GM21390 (cell line): ENCODE data around the gene TENM4.

ENCODE experiments used
- ATAC-seq: cut with Tn5 transposase; IDR thresholded peaks from one replicate; pipeline ENCODE4 v1.9.1; 2021; ENCODE audit not compliant: unreplicated experiment

TENM4 gene

GRCh38 chr11:78801161-78801884 lies 639.5 kb downstream of the TENM4 start:
- no peak for ATAC-seq

- ATAC-seq = no peak
Observed at GRCh38 chr11:78800756-78801155, 640.1 kb downstream of the TENM4 start.

GRCh38 chr11:78800096-78800690 lies 640.6 kb downstream of the TENM4 start:
- no peak for ATAC-seq

- peak; percentile 86 for ATAC-seq
Observed at GRCh38 chr11:78798663-78799062, 642.2 kb downstream of the TENM4 start.

GRCh38 chr11:78797559-78797958 lies 643.3 kb downstream of the TENM4 start:
- no peak for ATAC-seq

GRCh38 chr11:78796956-78797355 lies 643.9 kb downstream of the TENM4 start:
- no peak for ATAC-seq

GRCh38 chr11:78795621-78796261 lies 645.1 kb downstream of the TENM4 start:
- no peak for ATAC-seq

- ATAC-seq = no peak
Observed at GRCh38 chr11:78791964-78792363, 648.9 kb downstream of the TENM4 start.

GRCh38 chr11:78791254-78791653 lies 649.6 kb downstream of the TENM4 start:
- no peak for ATAC-seq

GRCh38 chr11:78790784-78791183 lies 650.0 kb downstream of the TENM4 start:
- no peak for ATAC-seq

GRCh38 chr11:78789375-78789774 lies 651.5 kb downstream of the TENM4 start:
- ATAC-seq = no peak

- ATAC-seq = no peak
Observed at GRCh38 chr11:78788533-78788932, 652.3 kb downstream of the TENM4 start.

GRCh38 chr11:78787696-78788095 lies 653.1 kb downstream of the TENM4 start:
- ATAC-seq = no peak

- no peak for ATAC-seq
Observed at GRCh38 chr11:78786746-78787145, 654.1 kb downstream of the TENM4 start.

GRCh38 chr11:78786086-78786485 lies 654.7 kb downstream of the TENM4 start:
- no peak for ATAC-seq

- no peak for ATAC-seq
Observed at GRCh38 chr11:78784321-78785061, 656.3 kb downstream of the TENM4 start.

GRCh38 chr11:78783846-78784245 lies 657.0 kb downstream of the TENM4 start:
- ATAC-seq = no peak

- ATAC-seq = no peak
Observed at GRCh38 chr11:78783301-78783700, 657.5 kb downstream of the TENM4 start.

- ATAC-seq = no peak
Observed at GRCh38 chr11:78782725-78783124, 658.1 kb downstream of the TENM4 start.

- no peak for ATAC-seq
Observed at GRCh38 chr11:78780889-78781288, 659.9 kb downstream of the TENM4 start.

GRCh38 chr11:78773492-78773891 lies 667.3 kb downstream of the TENM4 start:
- ATAC-seq = no peak

- ATAC-seq = no peak
Observed at GRCh38 chr11:78773077-78773476, 667.8 kb downstream of the TENM4 start.
